Cardiac fibroblast (primary cell): ENCODE measurements around the gene CD276.

Experiments
- DNase-seq, 2 donors: peaks; one replicate each; pipeline versions ENCODE4 v3.0.0 to v3.0.0-alpha.2; 2010; ENCODE audit warnings: low read depth in 2 of 2
- H3K4me3 ChIP-seq, 2 donors: replicated peaks in 1 of 2; 1 replicate in 1 of 2; 2 replicates in 1 of 2; pipeline ENCODE4 v1.5.1; 2011; ENCODE audit warnings: low read depth in 2 of 2, low read length in 2 of 2, mild to moderate bottlenecking in 2 of 2, moderate library complexity in 1 of 2
- TF ChIP-seq, protein P1 (sequence below): IDR thresholded peaks from one replicate; pipeline ENCODE4 v1.5.1; 2011; ENCODE audit warnings: low read depth, mild to moderate bottlenecking, low read length, inconsistent platforms

The CD276 gene

DNA sequence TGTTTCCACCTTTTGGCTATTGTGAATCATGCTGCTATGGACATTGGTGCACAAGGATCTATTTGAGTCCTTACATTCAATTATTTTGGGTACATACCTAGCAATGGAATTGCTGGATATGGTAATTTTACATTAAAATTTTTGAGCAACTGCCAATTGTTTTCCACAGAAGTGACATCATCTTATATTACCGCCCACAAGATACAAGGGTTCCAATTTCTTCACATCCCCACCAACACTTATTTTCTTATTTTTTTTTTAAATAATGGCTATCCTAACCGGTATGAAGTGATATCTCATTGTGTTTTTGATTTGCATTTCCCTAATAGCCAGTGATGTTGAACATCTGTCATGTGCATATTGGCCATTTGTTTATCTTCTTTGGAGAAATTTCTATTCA, 28.5 kb upstream of the CD276 start:
- TF ChIP-seq, protein P1, sequence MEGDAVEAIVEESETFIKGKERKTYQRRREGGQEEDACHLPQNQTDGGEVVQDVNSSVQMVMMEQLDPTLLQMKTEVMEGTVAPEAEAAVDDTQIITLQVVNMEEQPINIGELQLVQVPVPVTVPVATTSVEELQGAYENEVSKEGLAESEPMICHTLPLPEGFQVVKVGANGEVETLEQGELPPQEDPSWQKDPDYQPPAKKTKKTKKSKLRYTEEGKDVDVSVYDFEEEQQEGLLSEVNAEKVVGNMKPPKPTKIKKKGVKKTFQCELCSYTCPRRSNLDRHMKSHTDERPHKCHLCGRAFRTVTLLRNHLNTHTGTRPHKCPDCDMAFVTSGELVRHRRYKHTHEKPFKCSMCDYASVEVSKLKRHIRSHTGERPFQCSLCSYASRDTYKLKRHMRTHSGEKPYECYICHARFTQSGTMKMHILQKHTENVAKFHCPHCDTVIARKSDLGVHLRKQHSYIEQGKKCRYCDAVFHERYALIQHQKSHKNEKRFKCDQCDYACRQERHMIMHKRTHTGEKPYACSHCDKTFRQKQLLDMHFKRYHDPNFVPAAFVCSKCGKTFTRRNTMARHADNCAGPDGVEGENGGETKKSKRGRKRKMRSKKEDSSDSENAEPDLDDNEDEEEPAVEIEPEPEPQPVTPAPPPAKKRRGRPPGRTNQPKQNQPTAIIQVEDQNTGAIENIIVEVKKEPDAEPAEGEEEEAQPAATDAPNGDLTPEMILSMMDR, result no peak
- no peak for DNase-seq
- no peak overlapping the region for H3K4me3 ChIP-seq

DNA sequence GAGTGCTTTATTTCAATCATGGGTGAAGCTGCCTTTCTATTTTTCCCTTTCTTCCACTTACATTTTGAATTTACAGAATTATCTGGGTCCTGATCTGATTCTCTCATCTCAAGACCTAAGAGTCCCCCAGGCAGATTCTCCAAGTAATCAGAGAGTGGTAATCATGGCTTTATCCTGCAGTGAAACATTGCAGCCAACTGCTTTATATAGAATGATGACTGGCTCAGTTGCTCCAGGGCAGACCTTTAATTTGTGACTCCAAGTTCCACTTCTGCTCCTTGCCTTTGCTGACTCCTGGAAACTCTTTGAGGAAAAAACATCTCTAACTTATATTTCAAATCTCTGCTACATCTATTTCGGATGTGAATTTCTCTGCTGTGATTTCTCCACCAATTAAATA, 25.5 kb upstream of the CD276 start:
- no peak for DNase-seq
- H3K4me3 ChIP-seq, result no peak overlapping the region
- TF ChIP-seq, protein P1, result no peak

DNA sequence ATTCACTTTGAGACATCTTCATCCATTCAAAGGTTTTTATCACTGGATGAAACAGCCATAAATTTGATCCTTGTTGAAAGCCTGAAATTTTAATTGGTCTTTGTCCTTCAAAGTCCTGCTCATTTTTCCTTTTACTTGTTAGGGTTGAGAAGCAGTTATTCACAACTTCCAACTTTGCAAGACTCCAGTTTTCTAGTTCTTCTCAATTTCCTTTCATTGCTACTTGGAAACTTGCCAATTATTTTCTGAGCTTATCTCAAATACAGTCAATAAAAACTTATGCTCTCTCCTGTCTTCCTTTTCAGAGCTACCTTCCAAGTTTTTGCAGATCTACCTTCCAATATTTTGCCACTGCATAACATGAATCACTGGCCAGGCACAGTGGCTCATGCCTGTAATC, 23.7 kb upstream of the CD276 start:
- no peak for DNase-seq
- no peak overlapping the region for H3K4me3 ChIP-seq

DNA sequence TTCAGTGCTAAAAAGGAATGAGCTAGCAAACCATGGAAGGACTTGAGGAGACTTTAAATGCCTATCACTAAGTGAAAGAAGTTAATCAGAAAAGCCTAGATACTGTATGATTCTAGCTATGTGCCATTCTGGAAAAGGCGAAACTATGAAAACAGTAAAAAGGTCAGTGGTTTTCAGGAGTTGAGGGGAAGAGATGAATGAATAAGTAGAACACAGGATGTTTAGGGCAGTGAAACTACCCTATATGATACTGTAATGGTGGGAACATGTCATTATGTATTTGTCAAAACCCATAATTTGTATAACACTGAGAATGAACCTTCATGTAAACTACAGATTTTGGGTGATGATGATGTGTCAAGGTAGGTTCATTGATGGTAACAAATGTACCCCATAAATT, 9.6 kb upstream of the CD276 start:
- no peak for DNase-seq
- no peak overlapping the region for H3K4me3 ChIP-seq
- TF ChIP-seq, protein P1, result no peak

More for the DNA sequence above, 23.7 kb upstream of the CD276 start:
- TF ChIP-seq, protein P1, result no peak

DNA sequence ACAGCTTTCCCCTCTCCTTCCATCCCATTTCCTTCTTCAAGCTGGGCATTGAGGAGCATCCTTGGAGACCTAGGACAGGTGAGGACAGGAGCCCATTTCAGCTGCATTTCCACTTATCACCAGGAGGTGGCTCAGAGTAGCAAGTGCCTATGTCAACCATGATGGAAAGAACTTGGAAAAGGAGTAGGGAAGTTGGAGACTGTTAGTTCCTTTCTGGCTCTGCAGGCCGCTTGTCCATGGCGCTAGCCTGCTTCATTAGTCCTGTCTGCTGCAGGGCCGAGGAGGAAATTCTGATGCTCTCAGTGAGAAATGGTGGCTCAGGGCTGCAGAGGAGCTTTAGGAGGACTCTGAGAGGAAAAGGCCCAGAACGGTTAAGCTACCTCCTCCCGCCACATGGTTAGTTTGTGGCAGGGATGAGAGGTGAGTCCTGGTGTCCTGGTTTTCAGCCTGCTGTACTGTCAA, 7.0 kb upstream of the CD276 start:
- peak; percentile 78 to 82 for DNase-seq
- TF ChIP-seq, protein P1, result peak; percentile 88
- no peak overlapping the region for H3K4me3 ChIP-seq

DNA sequence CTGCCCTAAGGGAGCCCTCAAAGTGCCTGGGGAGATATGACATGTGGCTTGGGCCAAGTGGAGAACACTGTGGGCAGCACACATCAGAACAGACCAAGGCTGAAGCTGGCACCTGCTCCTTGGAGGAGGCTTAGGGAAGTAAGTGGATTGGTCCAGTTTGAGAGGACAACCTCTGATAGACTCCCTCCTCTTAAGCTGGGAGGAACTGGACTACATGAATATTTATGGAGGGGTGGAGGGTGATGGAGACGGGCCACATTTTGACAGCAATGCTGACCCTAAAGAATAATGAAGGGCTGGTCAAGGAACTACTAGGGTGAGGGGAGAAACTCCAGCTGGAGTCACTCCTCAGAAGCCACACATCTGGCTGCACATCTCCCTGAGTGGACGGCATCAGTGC, 6.5 kb upstream of the CD276 start:
- no peak overlapping the region for H3K4me3 ChIP-seq
- TF ChIP-seq, protein P1, result no peak
- DNase-seq, result no peak

DNA sequence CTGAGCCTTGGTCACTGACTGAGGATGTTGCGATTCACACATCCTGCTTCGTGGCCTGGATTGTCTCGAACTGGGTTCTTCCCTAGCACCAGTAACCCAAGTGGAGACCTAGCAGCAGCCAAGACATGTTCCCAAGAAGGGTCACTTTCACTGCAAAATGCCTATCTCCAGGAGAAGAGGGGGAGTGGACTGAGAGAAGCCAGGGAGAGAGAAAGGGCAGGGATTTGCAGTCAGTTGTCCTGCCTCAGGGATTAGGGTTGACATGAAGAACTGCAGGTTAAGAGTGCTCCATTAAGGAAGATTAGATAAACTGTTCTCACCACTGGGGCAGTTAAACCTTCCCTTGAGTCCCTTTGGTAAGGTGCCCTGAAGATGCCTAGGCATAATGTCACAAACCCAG, 5.7 kb upstream of the CD276 start:
- no peak for DNase-seq
- TF ChIP-seq, protein P1, result no peak
- no peak overlapping the region for H3K4me3 ChIP-seq
